HG02840 (cell line): Measurements from ENCODE around the gene C7.
"Not testable (repeated sequence)": the region's sequence is repeated elsewhere in the genome, so short reads cannot be mapped to it uniquely, and the experiment has no call there.

Experiments
- ATAC-seq: cut with Tn5 transposase; IDR thresholded peaks from one replicate; pipeline ENCODE4 v1.9.1; 2021; ENCODE audit warnings: mild to moderate bottlenecking, moderate library complexity, moderate number of reproducible peaks; ENCODE audit not compliant: unreplicated experiment, low FRiP score

Gene C7

DNA sequence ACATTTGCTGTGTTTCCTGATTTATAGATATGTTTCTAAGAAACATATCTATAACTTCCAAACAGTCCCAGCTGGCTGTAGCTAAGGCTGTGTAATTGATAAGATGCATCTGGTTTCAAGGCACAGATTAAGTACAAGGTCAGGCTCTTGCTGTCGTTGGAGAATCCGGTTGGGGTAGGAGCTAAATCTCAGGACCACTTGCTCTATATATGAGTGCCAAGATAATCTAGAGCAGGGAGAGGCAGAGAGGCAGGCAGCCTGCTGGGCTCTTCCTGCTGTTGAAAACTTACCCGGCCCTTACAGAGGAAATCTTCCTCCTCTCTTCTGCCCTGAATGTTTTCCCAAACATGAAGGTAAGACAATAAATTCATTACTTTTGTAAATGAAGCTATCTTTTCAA, at the start of gene C7:
C7 (plus strand) TSS at position 234 of the 400 bp plus-strand sequence; CDS start at position 348, 114 bp downstream.
- ATAC-seq: no peak

DNA sequence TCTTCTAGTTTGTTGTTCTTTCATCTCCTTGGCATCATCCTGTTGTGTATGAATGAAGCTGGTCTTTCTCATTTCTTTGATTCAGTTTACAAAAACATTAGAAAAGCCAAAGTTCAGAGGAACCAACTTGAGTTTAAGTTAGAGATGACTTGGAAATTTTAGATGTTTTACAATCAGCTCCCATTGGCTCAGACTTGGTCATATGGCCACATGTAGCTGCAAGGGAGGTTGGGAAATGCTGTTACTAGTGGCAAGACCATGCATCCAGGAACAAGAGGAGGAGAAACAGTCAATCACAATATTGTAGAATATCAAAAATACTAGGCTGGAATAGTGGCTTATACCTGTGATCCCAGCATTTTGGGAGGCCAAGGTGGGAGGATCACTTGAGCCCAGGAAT, 48.6 kb upstream of the C7 start:
- no peak for ATAC-seq

DNA sequence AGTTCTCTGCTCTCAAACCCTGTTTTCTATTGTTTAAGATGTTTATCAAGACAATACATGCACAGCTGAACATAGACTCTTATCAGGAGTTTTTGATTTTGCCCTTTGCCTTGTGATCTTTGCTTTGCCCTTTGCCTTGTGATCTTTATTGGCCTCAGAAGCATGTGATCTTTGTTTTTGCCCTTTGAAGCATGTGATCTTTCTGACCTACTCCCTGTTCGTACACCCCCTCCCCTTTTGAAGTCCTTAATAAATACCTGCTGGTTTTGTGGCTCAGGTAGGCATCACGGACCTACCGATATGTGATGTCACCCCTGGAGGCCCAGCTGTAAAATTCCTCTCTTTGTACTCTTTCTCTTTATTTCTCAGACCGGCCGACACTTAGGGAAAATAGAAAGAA, 44.3 kb upstream of the C7 start:
- ATAC-seq: not testable (repeated sequence)

DNA sequence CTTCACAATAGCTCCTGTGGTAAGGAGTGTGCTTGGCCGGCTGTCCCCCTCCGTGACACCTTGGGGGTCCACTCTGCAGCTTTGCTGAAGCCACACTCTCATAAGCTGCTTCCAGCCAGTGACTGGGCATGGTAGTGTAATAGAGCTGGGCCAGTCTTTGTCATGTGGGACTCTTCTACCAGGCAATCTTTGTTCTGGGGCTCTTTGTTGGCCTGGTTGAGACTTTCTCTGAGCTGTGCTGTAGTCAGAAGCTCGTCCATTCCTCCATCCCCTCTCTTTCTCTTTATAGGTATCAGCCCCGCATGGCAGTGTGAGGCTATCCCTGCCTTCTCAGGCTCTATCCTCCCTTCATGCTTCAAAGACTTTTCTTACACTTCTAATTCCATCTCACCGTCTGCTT, 42.5 kb upstream of the C7 start:
- no peak for ATAC-seq

GRCh38 chr5:40869384-40869783, 39.9 kb upstream of the C7 start:
- no peak for ATAC-seq

DNA sequence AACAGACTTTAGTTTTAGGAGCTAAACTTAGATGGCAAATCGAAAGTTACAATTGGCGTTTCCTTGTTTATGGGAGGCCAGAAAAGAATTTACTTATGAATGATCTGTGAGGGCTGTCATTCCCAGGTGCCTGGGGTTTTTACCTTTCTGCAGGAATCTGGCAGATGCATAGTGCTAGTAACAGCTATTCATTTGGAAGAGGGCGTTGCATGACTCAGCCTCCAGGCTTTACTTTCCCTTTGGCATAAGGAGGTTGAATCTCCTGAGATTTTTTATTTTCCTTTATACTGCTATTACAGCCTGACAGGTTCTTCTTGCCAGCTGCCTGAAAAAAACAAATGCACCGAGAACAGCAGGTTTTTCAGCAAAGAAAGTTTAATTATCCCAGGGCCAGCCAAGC, 38.1 kb upstream of the C7 start:
- no peak for ATAC-seq

- not testable (repeated sequence) for ATAC-seq
Observed at GRCh38 chr5:40872253-40872652, 37.0 kb upstream of the C7 start.

GRCh38 chr5:40873286-40873880, 35.9 kb upstream of the C7 start:
- no peak for ATAC-seq

- ATAC-seq: no peak
Observed at GRCh38 chr5:40875958-40876357, 33.3 kb upstream of the C7 start.

DNA sequence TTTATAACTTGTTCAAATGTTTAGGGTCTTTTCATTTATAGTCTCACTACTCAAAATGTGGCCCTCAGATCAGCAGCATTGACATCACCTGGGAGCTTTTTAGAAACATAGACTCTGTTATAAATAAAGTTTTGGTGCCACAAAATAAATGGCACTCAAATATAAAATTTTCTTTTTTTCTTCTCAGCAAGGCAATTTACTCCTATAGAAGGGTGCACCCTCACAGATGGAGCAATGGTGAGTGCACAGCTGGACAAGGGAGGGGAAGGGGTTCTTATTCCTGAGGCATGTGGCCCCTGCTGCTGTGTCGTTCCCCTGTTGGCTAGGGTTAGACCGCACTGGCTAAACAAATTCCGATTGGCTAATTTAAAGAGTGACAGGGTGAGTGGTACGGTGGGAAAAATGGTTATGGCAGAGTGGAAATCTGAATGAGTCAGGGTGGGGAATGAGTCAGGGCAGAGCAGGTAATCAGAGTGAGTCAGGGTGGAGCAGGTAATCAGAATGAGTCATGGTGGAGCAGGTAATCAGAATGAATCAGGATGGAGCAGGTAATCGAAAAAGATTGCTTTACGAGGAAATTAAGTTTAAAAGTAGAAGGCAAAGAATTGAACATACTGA, 31.8 kb upstream of the C7 start:
- ATAC-seq: no peak

GRCh38 chr5:40879163-40879942, 29.9 kb upstream of the C7 start:
- no peak for ATAC-seq

- no peak for ATAC-seq
Observed at GRCh38 chr5:40882291-40882690, 27.0 kb upstream of the C7 start.

GRCh38 chr5:40883051-40883450, 26.2 kb upstream of the C7 start:
- not testable (repeated sequence) for ATAC-seq

GRCh38 chr5:40895440-40896425, 13.6 kb upstream of the C7 start:
- ATAC-seq: not testable (repeated sequence)

DNA sequence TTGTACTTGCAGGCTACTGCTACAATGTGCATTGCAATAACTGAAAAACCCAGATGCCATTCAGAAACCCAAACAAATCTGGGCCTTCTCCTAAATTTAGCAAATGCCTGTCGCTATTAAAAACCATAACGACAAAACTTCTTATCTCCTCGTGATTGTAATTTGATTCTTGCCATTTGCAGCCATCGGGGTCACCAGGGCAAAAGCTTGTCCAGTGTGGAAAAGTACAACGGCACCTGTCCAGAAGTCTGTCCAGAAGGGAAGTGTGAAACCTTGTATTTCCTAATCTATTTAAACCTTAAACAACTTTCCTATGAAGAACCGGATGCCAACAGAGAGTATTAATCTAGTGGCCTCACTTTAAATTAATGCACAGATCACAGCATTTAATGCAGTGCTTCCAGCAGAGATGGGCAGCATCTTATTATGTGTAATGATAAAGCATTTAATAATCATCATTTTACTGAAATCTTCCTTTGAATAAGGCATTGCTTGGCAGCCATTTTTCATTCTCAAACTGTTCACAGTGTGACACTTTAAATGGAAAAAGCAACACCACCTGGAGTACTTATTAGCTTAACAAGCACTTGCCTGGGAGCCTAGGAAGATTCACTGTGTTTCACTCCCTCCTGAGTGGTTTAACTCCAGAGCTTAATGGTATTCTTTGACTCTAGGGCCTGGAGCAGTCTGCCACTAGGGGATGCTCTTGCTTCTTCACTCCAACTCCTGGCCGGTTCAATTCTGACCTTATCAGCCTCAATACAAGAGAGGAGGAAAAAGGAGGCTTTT, 4.9 kb upstream of the C7 start:
- ATAC-seq: no peak

DNA sequence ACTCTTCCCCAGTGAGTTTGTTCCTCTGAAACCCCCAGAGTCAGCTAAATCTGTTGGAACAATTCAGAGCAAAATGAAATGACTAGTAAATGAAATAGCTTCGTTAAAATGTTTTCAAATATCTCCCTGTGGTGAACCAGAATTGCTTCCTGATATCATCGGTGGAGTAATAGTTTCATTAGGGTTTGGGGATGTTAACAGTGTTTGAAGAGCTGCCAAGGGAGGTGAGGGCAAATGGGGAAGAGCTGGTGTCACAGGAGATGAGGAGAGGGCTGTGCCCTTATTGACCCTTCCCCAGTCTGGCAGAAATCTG, 4.3 kb upstream of the C7 start:
- no peak for ATAC-seq

GRCh38 chr5:40906351-40906751, 2.9 kb upstream of the C7 start:
- no peak for ATAC-seq

- ATAC-seq: no peak
Observed at GRCh38 chr5:40909723-40910122, 426 bp downstream of the C7 start.

DNA sequence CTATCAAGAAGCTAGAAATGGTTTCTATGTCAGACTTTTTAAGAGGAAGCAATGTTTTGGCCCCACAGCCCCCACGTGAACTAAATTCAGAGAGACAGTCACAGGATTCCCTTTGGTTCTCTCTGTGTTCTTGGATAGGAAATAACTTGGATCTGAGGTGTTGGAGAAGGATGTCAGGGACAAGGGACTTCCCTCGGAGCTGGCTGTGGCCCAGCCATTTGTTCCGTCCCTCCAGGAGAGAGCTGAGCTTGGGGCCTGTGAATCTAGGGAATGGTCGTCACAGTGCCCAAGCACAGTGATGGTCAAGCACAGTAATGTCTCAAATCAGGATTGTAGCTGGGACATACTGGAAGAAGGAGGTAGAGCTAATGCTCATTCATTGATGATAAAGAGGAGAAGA, 2.0 kb downstream of the C7 start:
- ATAC-seq: no peak

DNA sequence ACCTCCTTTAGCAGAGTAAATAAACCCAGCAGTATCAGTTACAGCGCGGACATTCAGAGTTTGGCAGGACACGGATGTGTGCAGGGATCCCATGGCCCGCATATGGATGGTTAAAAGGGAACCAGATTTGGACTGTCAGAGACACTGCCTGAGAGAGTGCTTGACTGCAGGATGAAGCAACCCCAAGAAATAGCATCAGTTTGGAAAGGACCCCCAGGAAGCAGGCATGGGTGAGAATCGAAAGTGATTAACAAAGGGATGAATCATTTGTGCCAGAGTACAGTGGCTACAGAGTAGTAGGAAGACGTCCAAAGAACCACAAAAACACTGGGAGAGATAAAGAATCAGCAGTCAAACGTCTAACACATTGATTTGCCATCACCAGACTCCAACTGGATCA, 5.5 kb downstream of the C7 start:
- ATAC-seq: no peak
